ENCODE results near the gene DRC3. TPM values are rescaled to one million over a fixed set of nuclear protein-coding genes. Genes with fewer than 3 reads are reported as not detected.

The DRC3 gene
- total RNA-seq, 1 experiment from 2014 or later: 0.68 TPM

DNA sequence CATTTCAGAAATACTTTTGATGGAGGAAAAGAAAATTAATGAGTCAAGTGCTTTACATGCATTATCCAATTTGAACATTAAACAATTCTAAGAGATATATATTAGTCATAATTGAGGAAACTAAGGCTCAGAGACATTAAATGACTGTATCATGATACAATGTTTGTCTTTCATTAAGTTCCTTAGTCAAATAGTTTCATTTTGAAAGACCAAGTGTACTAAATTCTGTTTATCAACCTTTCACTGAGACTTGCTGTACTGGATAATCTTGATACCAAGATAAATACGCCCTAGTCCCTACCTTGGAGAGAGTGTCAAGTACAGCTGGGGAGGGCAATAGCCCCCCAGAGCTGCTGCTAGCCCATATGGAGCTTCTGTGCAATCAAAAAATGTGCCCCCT lies 24.7 kb upstream of the DRC3 start:
- H3K27ac ChIP-seq (ENCODE audit: insufficient read length, low read depth, low read length): no peak overlapping the region
- no peaks in the 10 kb centered on the region for H3K9me3 ChIP-seq (ENCODE audit: control insufficient read depth, low read depth, low read length)
- Mint-ChIP-seq H3K4me3 (no peak overlapping the region), H3K4me1 (peaks cover 20 to 28% of the 10 kb centered on the region in 2 experiments), H3K36me3 (ENCODE audit: insufficient read depth in 1 of 3, low read depth in 3 of 3) (no peaks in the 10 kb centered on the region), H3K27ac (no peak overlapping the region), H3K27me3 (ENCODE audit: low read depth) (no peaks in the 10 kb centered on the region), H3K9me3 (no peaks in the 10 kb centered on the region)
- H4K8ac ChIP-seq (replicated peaks; ENCODE audit: insufficient read length, low read depth, low read length): no peak overlapping the region
- H2AFZ ChIP-seq (ENCODE audit: low read length): no peak overlapping the region
- H4K20me1 ChIP-seq (ENCODE audit: control insufficient read depth, insufficient read depth, insufficient read length): no peaks in the 10 kb centered on the region
- no peak overlapping the region for H4K5ac ChIP-seq (ENCODE audit: insufficient read length, low read depth, low read length)
- WGBS (ENCODE audit: extremely low coverage, insufficient read length, low lambda C conversion rate): no CpG with 5 or more reads among the region's 1 CpG
- no peaks in the 10 kb centered on the region; the same call in 1 of the 2 replicates for H3K4me1 ChIP-seq (ENCODE audit: insufficient read depth, low read length)
- no peak overlapping the region for H3K14ac ChIP-seq (ENCODE audit: insufficient read depth, low read length)
- no peak overlapping the region for H3T11ph ChIP-seq (ENCODE audit: low read length)
- H3K23ac ChIP-seq (ENCODE audit: insufficient read length, low read depth, low read length): no peak overlapping the region
- H4K91ac ChIP-seq (ENCODE audit: insufficient read length, low read depth, low read length): no peak overlapping the region
- H3K79me1 ChIP-seq (ENCODE audit: insufficient read depth, low read depth, low read length, poor library complexity, severe bottlenecking): no peaks in the 10 kb centered on the region
- no peak overlapping the region for H2AK5ac ChIP-seq (ENCODE audit: insufficient read length, low read length)
- TF ChIP-seq, protein P1, sequence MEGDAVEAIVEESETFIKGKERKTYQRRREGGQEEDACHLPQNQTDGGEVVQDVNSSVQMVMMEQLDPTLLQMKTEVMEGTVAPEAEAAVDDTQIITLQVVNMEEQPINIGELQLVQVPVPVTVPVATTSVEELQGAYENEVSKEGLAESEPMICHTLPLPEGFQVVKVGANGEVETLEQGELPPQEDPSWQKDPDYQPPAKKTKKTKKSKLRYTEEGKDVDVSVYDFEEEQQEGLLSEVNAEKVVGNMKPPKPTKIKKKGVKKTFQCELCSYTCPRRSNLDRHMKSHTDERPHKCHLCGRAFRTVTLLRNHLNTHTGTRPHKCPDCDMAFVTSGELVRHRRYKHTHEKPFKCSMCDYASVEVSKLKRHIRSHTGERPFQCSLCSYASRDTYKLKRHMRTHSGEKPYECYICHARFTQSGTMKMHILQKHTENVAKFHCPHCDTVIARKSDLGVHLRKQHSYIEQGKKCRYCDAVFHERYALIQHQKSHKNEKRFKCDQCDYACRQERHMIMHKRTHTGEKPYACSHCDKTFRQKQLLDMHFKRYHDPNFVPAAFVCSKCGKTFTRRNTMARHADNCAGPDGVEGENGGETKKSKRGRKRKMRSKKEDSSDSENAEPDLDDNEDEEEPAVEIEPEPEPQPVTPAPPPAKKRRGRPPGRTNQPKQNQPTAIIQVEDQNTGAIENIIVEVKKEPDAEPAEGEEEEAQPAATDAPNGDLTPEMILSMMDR (conservative IDR thresholded peaks at IDR 0.05): no peak
- H2BK15ac ChIP-seq (ENCODE audit: low read depth, low read length): no peak overlapping the region
- H2BK12ac ChIP-seq (ENCODE audit: insufficient read length, low read depth, low read length): no peak overlapping the region
- no peak overlapping the region for H2BK20ac ChIP-seq (ENCODE audit: low read depth, low read length, poor library complexity, severe bottlenecking)
- H3K23me2 ChIP-seq (ENCODE audit: insufficient read length, low read depth, low read length, poor library complexity, severe bottlenecking): no peaks in the 10 kb centered on the region
- no peak overlapping the region for H2BK5ac ChIP-seq (ENCODE audit: insufficient read length, low read length)
- no peaks in the 10 kb centered on the region for H3K27me3 ChIP-seq (ENCODE audit: insufficient read depth, low read length)
- H3K4ac ChIP-seq (ENCODE audit: low read depth, low read length): no peak overlapping the region
- H3K9ac ChIP-seq (ENCODE audit: extremely low read depth, insufficient read length, low read length): no peak overlapping the region
- no peak overlapping the region for H2BK120ac ChIP-seq (ENCODE audit: low read depth, low read length, poor library complexity, severe bottlenecking)
- no peak overlapping the region for H3K56ac ChIP-seq (ENCODE audit: insufficient read length, low read depth, low read length)
- no peak for DNase-seq
- H3K79me2 ChIP-seq (ENCODE audit: insufficient read depth, low read length): no peaks in the 10 kb centered on the region
- no peak overlapping the region for H3K4me2 ChIP-seq (ENCODE audit: insufficient read depth, insufficient read length, low read length)
- no peak overlapping the region for H3K18ac ChIP-seq (ENCODE audit: insufficient read length, low read depth, low read length)
